NK-92 (cell line): Measurements from ENCODE around the gene PAFAH1B1.

Source experiments
- DNase-seq: peaks from one replicate; lab custom pipeline; 2025; ENCODE audit not compliant: unreplicated experiment; lab: John Stamatoyannopoulos, UW

PAFAH1B1 gene

DNA sequence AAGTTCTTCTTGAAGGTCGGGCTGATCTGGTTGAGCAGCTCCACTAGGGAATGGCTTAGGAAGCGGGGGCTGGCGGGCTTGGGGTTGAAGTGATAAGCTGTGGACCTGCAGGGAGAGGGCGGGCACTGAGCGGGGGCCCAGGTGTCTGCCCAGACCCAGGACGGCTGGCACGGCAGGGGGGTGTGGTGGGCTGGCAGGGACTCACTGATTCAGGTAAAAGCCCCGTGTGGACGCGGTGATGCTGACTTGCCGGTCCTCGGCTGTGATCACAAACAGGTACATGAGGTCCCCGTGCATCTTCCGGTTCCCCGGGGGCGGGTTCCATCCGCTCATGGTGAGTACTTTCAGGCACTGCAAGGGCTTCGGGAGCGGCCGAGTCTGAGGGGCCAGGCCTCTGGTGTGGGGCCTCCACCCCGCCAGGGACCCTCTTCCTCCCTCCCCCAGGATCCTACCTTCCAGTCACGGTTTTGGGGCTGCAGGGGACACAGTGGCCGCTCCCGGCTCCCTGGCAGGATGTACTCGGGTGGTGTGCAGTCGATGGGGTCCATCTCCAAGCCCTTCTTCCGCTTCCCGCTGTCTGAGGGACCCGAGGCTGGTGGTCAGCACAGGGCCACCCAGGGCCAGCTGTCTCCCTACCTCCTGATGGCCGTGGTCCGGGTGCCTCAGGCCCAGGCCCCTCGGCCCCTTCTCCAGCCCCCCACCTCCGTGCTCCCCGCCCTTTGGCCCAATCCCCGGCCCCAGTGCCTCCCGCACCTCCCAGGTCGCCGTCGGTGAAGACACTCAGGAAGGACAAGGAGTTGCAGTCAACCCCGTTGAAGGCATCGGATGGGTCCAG lies 107.9 kb downstream of the PAFAH1B1 start:
- no peak for DNase-seq

- DNase-seq = no peak
Observed at GRCh38 chr17:2701996-2702741, 108.7 kb downstream of the PAFAH1B1 start.

DNA sequence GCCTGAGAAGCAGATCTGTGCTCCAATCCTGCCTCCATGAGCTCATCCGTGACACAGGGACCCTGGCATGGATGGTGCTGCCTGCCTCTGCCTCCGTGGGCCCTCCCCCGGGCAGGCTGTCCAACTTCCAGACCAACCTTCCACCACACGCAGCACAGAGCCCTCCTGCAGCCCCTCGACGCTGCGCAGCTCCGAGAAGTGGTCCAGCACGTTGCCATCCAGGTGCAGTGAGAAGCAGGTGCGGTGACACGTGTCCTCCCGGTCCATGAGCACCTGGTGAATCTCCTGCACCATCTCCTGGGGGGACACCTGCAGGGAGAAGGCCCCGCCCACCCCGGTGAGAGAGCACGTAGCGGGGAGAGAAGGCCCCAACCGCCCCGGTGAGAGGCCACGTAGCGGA lies 109.7 kb downstream of the PAFAH1B1 start:
- no peak for DNase-seq

DNA sequence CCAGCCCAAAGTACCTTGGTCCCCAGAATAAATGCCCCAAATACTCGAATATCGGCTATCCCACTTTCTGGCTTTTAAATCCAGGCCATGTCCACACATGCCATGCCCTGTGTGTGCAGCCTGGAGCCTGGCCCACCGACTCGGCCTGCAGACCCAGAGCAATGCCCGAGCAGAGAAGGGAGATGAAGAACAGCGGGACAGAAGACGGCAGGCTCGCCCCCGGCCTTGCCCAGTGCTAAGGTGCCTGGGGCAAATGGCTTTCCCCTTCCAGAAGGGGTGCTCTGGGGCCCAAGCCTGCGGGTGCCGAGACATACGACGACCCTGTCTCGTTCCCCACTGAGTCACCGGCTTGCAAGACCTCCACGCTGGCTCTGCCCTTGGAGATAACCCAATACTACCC lies 110.2 kb downstream of the PAFAH1B1 start:
- DNase-seq = no peak

- no peak for DNase-seq
Observed at GRCh38 chr17:2704031-2704889, 110.8 kb downstream of the PAFAH1B1 start.

DNA sequence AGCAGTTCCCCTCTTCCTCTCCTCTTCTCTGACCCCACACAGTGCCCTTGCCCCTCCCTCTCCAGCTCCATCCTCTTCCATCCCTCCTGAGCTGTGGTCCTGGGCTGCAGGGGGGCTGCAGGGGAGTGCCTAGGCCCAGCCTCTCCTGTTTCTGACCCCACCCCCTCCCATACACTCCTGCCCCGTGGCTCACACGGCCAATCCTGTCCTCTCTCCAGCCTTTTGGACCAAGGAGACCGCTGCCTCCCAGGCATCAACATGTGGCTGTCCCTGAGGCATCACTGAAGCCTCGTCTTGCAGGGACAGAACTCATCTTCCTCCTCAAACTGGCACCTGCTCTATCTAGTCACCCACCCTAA lies 111.4 kb downstream of the PAFAH1B1 start:
- no peak for DNase-seq

GRCh38 chr17:2705263-2705662 lies 111.8 kb downstream of the PAFAH1B1 start:
- DNase-seq = no peak

GRCh38 chr17:2705888-2706795 lies 112.7 kb downstream of the PAFAH1B1 start:
- no peak for DNase-seq

DNA sequence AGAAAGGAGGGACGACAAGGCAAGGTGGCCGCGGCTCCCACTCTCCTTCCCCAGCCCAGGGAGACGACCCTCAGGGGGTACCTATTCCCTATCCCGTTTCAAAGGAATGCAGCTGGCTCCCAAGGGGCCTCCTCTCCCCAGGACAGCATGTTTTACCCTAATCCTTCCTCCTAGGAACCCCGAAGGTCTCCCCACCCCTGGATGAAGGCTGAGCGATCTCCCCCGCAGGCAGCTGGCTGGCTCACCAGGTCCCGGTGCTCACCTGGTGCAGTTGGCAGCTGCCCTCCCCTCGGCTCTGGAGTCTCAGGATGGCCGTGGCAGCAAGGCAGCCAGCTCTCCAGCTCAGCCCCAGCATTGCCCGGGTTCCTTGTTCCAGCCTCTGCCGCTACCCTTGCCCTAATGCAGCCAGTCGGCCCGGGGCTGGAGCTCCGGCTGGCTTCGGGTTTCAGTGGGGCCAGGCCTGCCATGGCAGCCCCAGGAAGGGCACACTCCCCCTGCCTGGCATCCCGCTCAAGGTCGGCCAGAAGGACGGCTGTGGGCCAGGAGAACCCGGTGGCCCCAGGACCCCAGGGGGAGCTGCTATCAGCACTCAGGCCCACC lies 113.6 kb downstream of the PAFAH1B1 start:
- DNase-seq = no peak

GRCh38 chr17:2707721-2708584 lies 114.5 kb downstream of the PAFAH1B1 start:
- DNase-seq = no peak

GRCh38 chr17:2708585-2709182 lies 115.2 kb downstream of the PAFAH1B1 start:
- no peak for DNase-seq

DNA sequence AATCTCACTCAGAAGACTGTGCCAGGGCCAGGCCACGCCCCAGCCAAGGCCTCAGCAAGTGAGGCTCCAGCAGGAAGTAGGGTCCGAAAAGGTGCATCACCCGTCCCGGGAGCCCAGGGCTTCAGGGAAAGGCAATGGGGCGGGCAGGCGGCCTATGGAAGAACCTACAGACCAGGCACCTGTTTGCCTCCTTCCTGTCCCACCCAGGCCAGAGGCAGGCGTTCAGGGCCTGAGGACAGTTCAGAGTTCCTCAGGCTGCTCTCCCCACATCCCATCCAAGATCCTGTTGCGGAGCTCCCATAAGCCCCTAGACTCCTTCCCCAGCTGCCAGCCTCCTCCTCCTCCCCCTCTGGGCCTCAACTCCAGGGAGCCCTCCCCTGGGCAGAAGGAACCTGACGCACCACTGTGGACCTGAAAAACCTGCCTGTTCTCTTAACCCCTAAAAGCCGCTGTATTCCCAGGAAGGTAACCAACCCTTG lies 115.8 kb downstream of the PAFAH1B1 start:
- no peak for DNase-seq

DNA sequence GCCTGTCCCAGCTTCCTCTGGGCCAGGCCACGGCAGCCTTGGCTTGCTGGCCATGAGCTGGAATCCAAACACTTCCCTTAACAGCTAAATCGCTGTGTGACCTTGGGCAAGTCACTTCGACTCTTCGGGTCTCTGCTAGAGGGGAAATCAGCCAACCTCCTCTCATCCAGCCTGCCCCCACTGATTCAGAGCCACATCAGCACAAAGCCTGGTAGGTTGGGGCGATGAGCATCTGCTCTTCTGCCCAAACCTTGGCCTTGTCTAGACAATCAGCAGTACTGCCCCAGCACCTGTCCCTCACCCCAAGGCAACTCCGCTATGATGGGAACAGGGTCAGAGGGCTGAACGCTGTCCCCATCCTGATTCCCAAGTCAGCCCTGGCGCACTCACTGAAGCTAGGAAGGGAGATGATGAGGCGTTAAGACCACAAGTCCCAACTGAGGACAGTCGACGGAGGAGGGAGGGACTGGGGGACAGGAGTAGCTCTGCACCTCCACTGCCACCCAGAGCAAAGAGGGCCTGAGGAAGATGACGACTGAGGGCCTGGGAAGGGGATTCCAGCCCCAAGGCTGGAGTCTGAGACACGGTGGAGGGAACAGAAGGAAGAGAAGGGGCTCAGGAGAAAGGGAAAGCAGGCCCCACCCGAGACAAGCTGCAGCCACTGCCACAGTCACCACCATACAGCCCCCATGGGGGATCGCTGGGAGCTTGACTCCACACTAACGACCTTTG lies 116.8 kb downstream of the PAFAH1B1 start:
- DNase-seq = no peak

DNA sequence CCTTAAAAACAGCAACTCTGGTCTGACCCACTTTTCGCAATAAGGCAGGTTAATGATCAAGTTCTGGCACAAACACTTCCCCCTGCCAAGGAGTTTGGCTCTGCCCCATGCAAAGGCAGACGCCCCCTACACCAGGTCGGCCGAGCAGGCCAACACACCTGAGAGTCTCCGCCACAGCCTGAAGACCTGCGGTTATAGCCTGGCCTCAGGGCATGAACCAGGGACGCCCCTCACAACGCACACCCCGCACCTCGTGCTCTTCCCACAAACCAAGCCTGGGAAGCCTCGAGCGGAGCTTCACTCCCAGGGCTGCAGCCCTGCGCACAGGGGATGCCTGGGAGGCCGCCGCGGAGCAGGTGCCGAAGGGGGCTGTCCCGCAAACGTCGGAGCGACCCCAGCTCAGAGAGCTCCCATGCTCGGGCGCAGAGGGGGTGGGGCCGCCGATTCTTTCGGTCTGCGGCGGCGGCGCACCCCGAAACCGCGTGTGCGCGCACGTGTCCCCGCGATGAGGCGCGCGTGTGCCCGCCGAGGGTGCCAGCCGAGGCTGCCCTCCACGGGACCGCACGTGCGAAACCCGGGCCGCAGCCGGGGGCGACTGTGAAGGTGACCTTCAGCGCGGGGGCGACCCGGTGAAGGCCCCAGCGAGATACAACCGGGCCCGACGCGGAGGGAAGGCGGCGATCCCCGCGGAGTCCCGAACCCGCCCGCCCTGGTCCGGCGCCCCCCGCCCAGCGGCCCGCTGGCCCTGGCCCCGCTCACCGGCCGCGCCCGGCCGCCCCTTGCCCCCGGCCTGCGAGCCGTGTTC lies 117.6 kb downstream of the PAFAH1B1 start:
- DNase-seq = no peak

GRCh38 chr17:2711608-2712299 lies 118.3 kb downstream of the PAFAH1B1 start, which contains the start of gene CLUH:
Gene CLUH (minus strand): TSS chr17:2711764. CDS start chr17:2711661, 103 bp downstream.
- peak; percentile 52 for DNase-seq

- no peak for DNase-seq
Observed at GRCh38 chr17:2712300-2713043, 119.0 kb downstream of the PAFAH1B1 start.
